Sigmoid colon (tissue), 3 donors: ENCODE results near the gene VWA3B.

Source experiments
- POLR2A ChIP-seq, 2 donors: fragments of 450-650 bp; IDR thresholded peaks; one replicate each; pipeline ENCODE4 v1.6.1; 2016; ENCODE audit warnings: antibody characterized with exemption in 2 of 2, mild to moderate bottlenecking in 2 of 2, moderate library complexity in 2 of 2
- TF ChIP-seq, protein P1 (sequence below), 4 experiments: fragments of 450-650 bp in 3 of 4; fragments of 200-600 bp in 1 of 4; IDR thresholded peaks; one replicate each; pipeline ENCODE4 v1.5.1; 2016 to 2019; ENCODE audit warnings: antibody characterized with exemption in 4 of 4, mild to moderate bottlenecking in 3 of 4, moderate library complexity in 2 of 4

DNA sequence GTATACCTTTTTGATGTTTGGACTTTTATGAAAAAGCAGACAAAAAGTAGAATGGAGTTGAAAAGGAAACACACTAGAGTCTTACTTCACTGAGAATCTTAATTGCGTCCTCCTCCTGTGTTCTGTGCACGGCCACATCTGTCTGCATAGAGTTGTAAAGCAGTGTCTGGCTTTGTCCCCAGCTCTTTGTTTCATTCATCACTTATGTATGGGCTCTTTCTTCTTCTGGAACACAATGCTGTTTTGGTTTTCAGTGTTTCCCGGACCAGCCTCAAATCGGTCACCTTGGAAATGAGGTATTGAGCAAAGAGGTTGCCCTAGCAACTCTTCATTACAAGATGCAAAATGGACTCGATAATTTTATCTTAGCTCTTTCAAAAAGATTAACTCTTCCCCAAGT, 155.0 kb downstream of the VWA3B start:
- TF ChIP-seq, protein P1, sequence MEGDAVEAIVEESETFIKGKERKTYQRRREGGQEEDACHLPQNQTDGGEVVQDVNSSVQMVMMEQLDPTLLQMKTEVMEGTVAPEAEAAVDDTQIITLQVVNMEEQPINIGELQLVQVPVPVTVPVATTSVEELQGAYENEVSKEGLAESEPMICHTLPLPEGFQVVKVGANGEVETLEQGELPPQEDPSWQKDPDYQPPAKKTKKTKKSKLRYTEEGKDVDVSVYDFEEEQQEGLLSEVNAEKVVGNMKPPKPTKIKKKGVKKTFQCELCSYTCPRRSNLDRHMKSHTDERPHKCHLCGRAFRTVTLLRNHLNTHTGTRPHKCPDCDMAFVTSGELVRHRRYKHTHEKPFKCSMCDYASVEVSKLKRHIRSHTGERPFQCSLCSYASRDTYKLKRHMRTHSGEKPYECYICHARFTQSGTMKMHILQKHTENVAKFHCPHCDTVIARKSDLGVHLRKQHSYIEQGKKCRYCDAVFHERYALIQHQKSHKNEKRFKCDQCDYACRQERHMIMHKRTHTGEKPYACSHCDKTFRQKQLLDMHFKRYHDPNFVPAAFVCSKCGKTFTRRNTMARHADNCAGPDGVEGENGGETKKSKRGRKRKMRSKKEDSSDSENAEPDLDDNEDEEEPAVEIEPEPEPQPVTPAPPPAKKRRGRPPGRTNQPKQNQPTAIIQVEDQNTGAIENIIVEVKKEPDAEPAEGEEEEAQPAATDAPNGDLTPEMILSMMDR (IDR thresholded peaks at IDR 0.05), result no peak
- TF ChIP-seq POLR2A (IDR thresholded peaks at IDR 0.05), result no peak
